Liver (tissue), 9 donors: ENCODE results near the gene DIS3L. TPM values are rescaled to one million over a fixed set of nuclear protein-coding genes. Genes with fewer than 3 reads are reported as not detected.
"Not testable (repeated sequence)": the region's sequence is repeated elsewhere in the genome, so short reads cannot be mapped to it uniquely, and the experiment has no call there.

Source experiments
- DNase-seq: peaks from one replicate; pipeline ENCODE4 v3.0.0-alpha.2; 2017; ENCODE audit warnings: low spot score
- H3K27ac ChIP-seq, 2 donors: one replicate each; pipeline ENCODE4 v1.7.0; 2013; ENCODE audit warnings: inconsistent platforms in 2 of 2, low read length in 2 of 2, control low read depth in 1 of 2, low read depth in 1 of 2, mild to moderate bottlenecking in 1 of 2
- H3K27me3 ChIP-seq, 4 donors: one replicate each; pipeline versions ENCODE4 v1.6.1 to v1.7.0; 2013; ENCODE audit warnings: low read length in 3 of 4, inconsistent platforms in 1 of 4, mild to moderate bottlenecking in 1 of 4, moderate library complexity in 1 of 4; ENCODE audit not compliant: control insufficient read depth in 4 of 4, insufficient read depth in 4 of 4
- H3K36me3 ChIP-seq, 4 donors: one replicate each; pipeline versions ENCODE4 v1.6.1 to v1.7.0; 2013; ENCODE audit warnings: low read length in 3 of 4, mild to moderate bottlenecking in 3 of 4, low read depth in 1 of 4, moderate library complexity in 1 of 4; ENCODE audit not compliant: control insufficient read depth in 4 of 4, insufficient read depth in 3 of 4
- H3K4me1 ChIP-seq, 4 donors: one replicate each; pipeline versions ENCODE4 v1.6.1 to v1.7.0; 2013; ENCODE audit warnings: low read length in 3 of 4, mild to moderate bottlenecking in 3 of 4, moderate library complexity in 1 of 4; ENCODE audit not compliant: control insufficient read depth in 4 of 4, insufficient read depth in 4 of 4
- H3K4me3 ChIP-seq, 3 donors: one replicate each; pipeline versions ENCODE4 v1.6.1 to v1.7.0; 2013; ENCODE audit warnings: low read length in 3 of 3, control low read depth in 1 of 3, low read depth in 1 of 3, mild to moderate bottlenecking in 1 of 3
- H3K9ac ChIP-seq, 2 donors: one replicate each; pipeline ENCODE4 v1.7.0; 2013; ENCODE audit warnings: low read length in 2 of 2, mild to moderate bottlenecking in 2 of 2, moderate library complexity in 2 of 2, control low read depth in 1 of 2, low read depth in 1 of 2
- H3K9me3 ChIP-seq, 4 donors: one replicate each; pipeline versions ENCODE4 v1.6.1 to v1.7.0; 2013; ENCODE audit warnings: low read length in 3 of 4; ENCODE audit not compliant: control insufficient read depth in 4 of 4
- ATF3 ChIP-seq: IDR thresholded peaks from 2 replicates; pipeline ENCODE4 v1.6.1; 2016; ENCODE audit warnings: antibody characterized with exemption
- CTCF ChIP-seq: fragments of 150-350 bp; IDR thresholded peaks from 2 replicates; pipeline ENCODE4 v1.5.1; 2017; ENCODE audit warnings: improper control_type of control experiment, low read depth, low read length; ENCODE audit not compliant: missing input control
- EGR1 ChIP-seq, 2 donors: IDR thresholded peaks; 2 replicates each; pipeline ENCODE4 v1.6.1; 2016 to 2018; ENCODE audit warnings: antibody characterized with exemption in 2 of 2, low read depth in 2 of 2
- FOXA1 ChIP-seq: IDR thresholded peaks from 2 replicates; pipeline ENCODE4 v1.6.1; 2016; ENCODE audit warnings: antibody characterized with exemption
- FOXA2 ChIP-seq: IDR thresholded peaks from 2 replicates; pipeline ENCODE4 v1.6.1; 2016; ENCODE audit warnings: antibody characterized with exemption
- GABPA ChIP-seq, 2 donors: IDR thresholded peaks in 1 of 2; conservative IDR thresholded peaks in 1 of 2; 2 replicates each; pipeline ENCODE4 v1.6.1; 2016; ENCODE audit warnings: antibody characterized with exemption in 2 of 2, mild to moderate bottlenecking in 1 of 2, moderate library complexity in 1 of 2
- HNF4A ChIP-seq, 2 donors: conservative IDR thresholded peaks; 2 replicates each; pipeline ENCODE4 v1.6.1; 2016; ENCODE audit warnings: antibody characterized with exemption in 2 of 2, mild to moderate bottlenecking in 2 of 2
- HNF4G ChIP-seq: IDR thresholded peaks from 2 replicates; pipeline ENCODE4 v1.6.1; 2016; ENCODE audit warnings: antibody characterized with exemption
- MAX ChIP-seq: IDR thresholded peaks from 2 replicates; pipeline ENCODE4 v1.6.1; 2016; ENCODE audit warnings: antibody characterized with exemption
- NR2F2 ChIP-seq: IDR thresholded peaks from 2 replicates; pipeline ENCODE4 v1.6.1; 2016; ENCODE audit warnings: antibody characterized with exemption
- RAD21 ChIP-seq, 2 donors: IDR thresholded peaks; 2 replicates each; pipeline ENCODE4 v1.6.1; 2016; ENCODE audit warnings: antibody characterized with exemption in 2 of 2, mild to moderate bottlenecking in 2 of 2
- REST ChIP-seq: IDR thresholded peaks from 2 replicates; pipeline ENCODE4 v1.6.1; 2016; ENCODE audit warnings: antibody characterized with exemption, mild to moderate bottlenecking
- RXRA ChIP-seq, 2 donors: IDR thresholded peaks; 2 replicates each; pipeline ENCODE4 v1.6.1; 2017 to 2018; ENCODE audit warnings: antibody characterized with exemption in 2 of 2, mild to moderate bottlenecking in 1 of 2
- SP1 ChIP-seq: IDR thresholded peaks from 2 replicates; pipeline ENCODE4 v1.6.1; 2018; ENCODE audit warnings: antibody characterized with exemption, mild to moderate bottlenecking
- TAF1 ChIP-seq: conservative IDR thresholded peaks from 2 replicates; pipeline ENCODE4 v1.6.1; 2016; ENCODE audit warnings: antibody characterized with exemption, mild to moderate bottlenecking
- YY1 ChIP-seq: IDR thresholded peaks from 2 replicates; pipeline ENCODE4 v1.6.1; 2016; ENCODE audit warnings: antibody characterized with exemption, mild to moderate bottlenecking
- ZBTB33 ChIP-seq: IDR thresholded peaks from 2 replicates; pipeline ENCODE4 v1.6.1; 2016; ENCODE audit warnings: antibody characterized with exemption
- WGBS: extraction: QIAGEN DNeasy Blood & Tissue Kit; methylation state at CpG from one replicate; pipeline ENCODE4 v1.1.7; 2013; 5-methylcytosine and 5-hydroxymethylcytosine counted together
- polyA plus RNA-seq, 2 donors: library from polyadenylated mRNA; stranded (reverse) in 1 of 2; unstranded in 1 of 2; fragments of 200-250 nt in 1 of 2; fragments of >200 nt in 1 of 2; fragmentation: Nextera tagmentation in 1 of 2; extraction: Ambion mirVana in 1 of 2; gene quantifications; one replicate each; pipeline versions ENCODE4 v1.2.1 to v1.2.3, GENCODE V29; 2013 to 2015
- total RNA-seq, 2 donors: library from RNA; depleted of rRNA; stranded (reverse); fragments of >200 nt; gene quantifications; one replicate each; pipeline ENCODE4 v1.2.3, GENCODE V29; 2014
- donor health status: healthy.
- donor health status: healthy.
- donor health status: healthy.
- donor health status: healthy.
- donor health status: healthy.

The DIS3L gene
- total and polyA plus RNA-seq, 4 donors = 9.9 to 40.2 (median 15.7) TPM

- Histone ChIP-seq H3K4me3 (no peak overlapping the region), H3K9me3 (no peaks in the 10 kb centered on the region), H3K27ac (no peak overlapping the region), H3K4me1 (no peaks in the 10 kb centered on the region), H3K36me3 (no peaks in the 10 kb centered on the region), H3K27me3 (peaks cover 0 to 6% (median under 1%) of the 10 kb centered on the region in 4 donors), H3K9ac (no peak overlapping the region)
- DNase-seq = no peak
- WGBS = 69% methylated on average over 3 of the region's 3 CpGs
- no peak for TF ChIP-seq SP1
- no peak for TF ChIP-seq GABPA (IDR thresholded peaks at IDR 0.05 in 1 of 2, conservative IDR thresholded peaks at IDR 0.05 in 1 of 2)
- TF ChIP-seq YY1 = no peak
- no peak for TF ChIP-seq EGR1 (IDR thresholded peaks at IDR 0.05; ENCODE audit: low read depth in 2 of 2)
- no peak for TF ChIP-seq REST
- TF ChIP-seq NR2F2 = no peak
- TF ChIP-seq FOXA1 = no peak
- TF ChIP-seq ZBTB33 = no peak
- TF ChIP-seq RAD21 (IDR thresholded peaks at IDR 0.05) = no peak
- TF ChIP-seq HNF4G = no peak
- no peak for TF ChIP-seq ATF3
- TF ChIP-seq HNF4A (conservative IDR thresholded peaks at IDR 0.05) = no peak
- no peak for TF ChIP-seq FOXA2
- TF ChIP-seq MAX = no peak
- no peak for TF ChIP-seq CTCF
- no peak for TF ChIP-seq RXRA (IDR thresholded peaks at IDR 0.05)
- no peak for TF ChIP-seq TAF1
These were observed 32.3 kb upstream of the DIS3L start for GRCh38 chr15:66261056-66261455.

GRCh38 chr15:66262837-66263236, 30.5 kb upstream of the DIS3L start:
- H3K36me3 ChIP-seq, H3K4me3 ChIP-seq, H3K27me3 ChIP-seq, H3K27ac ChIP-seq, H3K4me1 ChIP-seq, H3K9me3 ChIP-seq, H3K9ac ChIP-seq, DNase-seq: not testable (repeated sequence)
- 87% methylated on average over 1 of the region's 1 CpG for WGBS
